Ramos (cell line): Measurements from ENCODE around the gene CRIM1.
"Not testable (repeated sequence)": the region's sequence is repeated elsewhere in the genome, so short reads cannot be mapped to it uniquely, and the experiment has no call there.

Experiments used
- in situ Hi-C: fragments of 300-500 bp; cut with MboI; formaldehyde crosslinking; loops from one replicate; pipeline ENCODE4 v1.14.3; 2022; ENCODE audit warnings: low sequenced_read_pairs; ENCODE audit not compliant: unreplicated experiment

The CRIM1 gene

DNA sequence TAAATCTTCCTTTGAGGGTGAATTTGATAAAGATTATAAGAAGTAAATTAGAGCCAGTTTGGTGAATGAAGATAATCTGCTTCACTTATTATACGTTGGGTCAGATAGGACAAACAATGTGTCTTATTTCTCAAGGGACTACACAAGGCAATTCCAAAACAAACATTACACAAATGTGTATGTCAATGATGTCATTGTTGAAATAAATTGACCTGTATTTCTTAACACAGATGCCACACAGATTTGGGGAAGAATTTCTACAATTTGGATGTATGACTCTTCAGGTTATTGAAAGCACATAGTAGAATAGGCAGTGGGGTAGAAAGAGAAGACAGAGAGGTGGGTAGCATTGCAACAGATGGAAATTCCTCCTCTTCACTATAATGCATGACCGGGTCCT, 6.9 kb upstream of the CRIM1 start:
- in situ Hi-C loops, result no loop called here

DNA sequence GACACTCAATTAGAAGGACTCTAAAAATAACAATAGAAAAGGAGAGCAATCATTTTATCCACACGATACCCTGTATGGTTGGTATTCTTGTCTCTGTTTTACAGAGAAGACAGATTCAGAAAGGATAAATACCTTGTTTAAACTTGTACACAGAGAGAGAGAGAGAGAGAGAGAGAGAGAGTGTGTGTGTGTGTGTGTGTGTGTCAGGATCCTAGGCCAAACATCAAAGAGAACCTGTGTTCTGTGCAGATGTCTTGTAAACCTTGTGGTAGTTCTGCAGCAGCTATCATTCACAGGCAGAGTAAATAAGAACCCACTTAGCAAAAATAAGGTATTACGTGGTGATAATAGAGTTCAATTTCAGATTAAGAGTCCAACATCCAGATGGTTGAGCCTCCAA, 4.3 kb upstream of the CRIM1 start:
- in situ Hi-C loops, result loop anchor here (10.0 kb wide), 1 partner anchor 154 kb away; no protein-coding TSS in a partner anchor

DNA sequence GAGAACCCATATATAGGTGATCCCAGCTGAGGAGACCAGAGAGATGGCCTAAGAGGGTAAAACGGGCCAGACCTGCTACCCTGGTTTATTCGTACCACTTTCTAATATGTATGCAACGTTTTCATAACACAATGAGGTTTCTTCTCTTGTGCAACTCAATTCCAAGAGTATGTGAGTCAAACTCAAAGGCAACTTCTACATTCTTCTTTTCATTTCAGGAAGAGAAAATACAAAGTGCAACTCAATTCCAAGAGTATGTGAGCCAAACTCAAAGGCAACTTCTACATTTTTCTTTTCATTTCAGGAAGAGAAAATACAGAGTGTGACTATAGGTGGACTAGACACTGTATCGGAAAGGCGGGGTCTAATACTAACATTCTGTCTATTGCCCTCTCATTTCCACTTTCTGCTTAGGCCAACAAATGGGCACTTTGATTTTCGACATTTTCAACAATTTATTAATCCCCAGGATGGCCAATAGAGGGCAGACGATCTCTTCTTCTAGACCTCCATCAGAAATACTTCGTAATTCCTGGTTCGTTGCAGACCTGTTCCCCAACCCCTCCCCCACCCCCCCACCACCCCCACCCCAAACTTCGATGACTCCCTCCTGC, 3.7 kb upstream of the CRIM1 start:
- in situ Hi-C loops, result loop anchor here (10.0 kb wide), 1 partner anchor 153 kb away; no protein-coding TSS in a partner anchor

DNA sequence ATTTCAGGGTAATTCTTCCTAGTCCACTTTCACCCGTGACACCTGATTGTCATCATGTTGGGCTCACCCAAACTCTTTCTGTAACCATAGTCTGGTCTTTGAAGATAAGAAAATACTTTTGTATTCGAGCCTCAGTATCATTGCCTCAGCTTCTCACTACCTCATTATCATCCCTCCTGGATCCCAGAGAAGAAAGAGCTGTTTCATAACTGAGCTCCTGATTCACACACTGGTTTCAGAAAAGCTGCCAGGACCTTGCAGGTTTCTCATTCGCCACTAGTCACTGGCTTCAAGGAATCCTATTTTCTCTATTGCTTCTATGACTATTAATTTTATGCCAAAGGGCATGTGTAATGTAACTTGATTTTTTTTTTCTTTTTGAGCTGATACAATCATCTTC, 2.9 kb upstream of the CRIM1 start:
- in situ Hi-C loops, result loop anchor here (10.0 kb wide), 1 partner anchor 152 kb away; no protein-coding TSS in a partner anchor

DNA sequence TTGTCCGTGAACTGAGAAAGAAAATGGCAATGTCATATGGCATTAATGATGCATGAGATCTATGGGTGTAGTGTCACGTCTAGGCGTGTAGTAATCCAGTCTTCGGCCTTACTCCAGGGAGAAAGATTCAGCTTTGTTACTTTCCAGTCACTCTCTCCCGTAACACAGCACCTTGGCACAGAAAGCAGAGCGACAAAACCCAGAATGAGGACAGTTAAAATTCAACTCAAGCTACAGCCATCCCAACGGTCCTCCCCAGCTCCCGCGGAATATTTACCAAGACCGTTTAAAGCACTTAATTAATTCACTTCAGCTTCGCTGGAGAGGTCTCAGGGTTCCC, 797 bp upstream of the CRIM1 start:
- in situ Hi-C loops, result loop anchor here (10.0 kb wide), 1 partner anchor 150 kb away; no protein-coding TSS in a partner anchor

DNA sequence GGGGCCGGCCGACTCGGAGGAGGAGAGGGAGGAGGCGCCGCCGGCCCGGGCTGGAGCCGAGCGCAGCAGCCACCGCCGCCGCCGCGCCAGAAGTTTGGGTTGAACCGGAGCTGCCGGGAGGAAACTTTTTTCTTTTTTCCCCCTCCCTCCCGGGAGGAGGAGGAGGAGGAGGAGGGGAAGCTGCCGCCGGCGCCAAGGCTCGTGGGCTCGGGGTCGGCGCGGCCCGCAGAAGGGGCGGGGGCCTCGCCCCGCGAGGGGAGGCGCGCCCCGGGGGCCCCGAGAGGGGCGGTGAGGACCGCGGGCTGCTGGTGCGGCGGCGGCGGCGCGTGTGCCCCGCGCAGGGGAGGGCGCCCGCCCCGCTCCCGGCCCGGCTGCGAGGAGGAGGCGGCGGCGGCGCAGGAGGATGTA, 316 bp downstream of the CRIM1 start:
- in situ Hi-C loops, result loop anchor here (10.0 kb wide), 1 partner anchor 149 kb away; no protein-coding TSS in a partner anchor

DNA sequence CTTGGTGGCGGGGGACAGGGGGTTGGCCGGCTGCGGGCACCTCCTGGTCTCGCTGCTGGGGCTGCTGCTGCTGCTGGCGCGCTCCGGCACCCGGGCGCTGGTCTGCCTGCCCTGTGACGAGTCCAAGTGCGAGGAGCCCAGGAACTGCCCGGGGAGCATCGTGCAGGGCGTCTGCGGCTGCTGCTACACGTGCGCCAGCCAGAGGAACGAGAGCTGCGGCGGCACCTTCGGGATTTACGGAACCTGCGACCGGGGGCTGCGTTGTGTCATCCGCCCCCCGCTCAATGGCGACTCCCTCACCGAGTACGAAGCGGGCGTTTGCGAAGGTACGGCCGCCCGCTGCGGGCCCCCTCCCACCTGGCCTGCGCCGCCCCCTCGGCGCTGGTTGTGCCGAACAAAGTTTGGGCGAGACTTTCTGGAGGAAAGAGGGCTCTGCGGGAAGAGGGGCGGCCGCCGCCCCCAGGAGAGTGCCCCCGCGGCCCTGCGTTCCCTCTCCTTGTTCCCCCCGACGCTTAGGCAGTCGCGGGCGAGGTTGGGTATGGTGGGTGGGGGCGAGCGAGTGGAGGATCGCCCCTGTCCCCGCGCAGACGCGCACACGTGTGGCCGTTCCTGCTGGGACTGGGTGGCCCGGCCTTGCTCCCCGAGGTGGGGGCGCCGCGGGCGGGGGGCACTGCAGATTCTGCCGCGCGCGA, 866 bp downstream of the CRIM1 start:
- in situ Hi-C loops, result loop anchor here (10.0 kb wide), 1 partner anchor 148 kb away; no protein-coding TSS in a partner anchor

DNA sequence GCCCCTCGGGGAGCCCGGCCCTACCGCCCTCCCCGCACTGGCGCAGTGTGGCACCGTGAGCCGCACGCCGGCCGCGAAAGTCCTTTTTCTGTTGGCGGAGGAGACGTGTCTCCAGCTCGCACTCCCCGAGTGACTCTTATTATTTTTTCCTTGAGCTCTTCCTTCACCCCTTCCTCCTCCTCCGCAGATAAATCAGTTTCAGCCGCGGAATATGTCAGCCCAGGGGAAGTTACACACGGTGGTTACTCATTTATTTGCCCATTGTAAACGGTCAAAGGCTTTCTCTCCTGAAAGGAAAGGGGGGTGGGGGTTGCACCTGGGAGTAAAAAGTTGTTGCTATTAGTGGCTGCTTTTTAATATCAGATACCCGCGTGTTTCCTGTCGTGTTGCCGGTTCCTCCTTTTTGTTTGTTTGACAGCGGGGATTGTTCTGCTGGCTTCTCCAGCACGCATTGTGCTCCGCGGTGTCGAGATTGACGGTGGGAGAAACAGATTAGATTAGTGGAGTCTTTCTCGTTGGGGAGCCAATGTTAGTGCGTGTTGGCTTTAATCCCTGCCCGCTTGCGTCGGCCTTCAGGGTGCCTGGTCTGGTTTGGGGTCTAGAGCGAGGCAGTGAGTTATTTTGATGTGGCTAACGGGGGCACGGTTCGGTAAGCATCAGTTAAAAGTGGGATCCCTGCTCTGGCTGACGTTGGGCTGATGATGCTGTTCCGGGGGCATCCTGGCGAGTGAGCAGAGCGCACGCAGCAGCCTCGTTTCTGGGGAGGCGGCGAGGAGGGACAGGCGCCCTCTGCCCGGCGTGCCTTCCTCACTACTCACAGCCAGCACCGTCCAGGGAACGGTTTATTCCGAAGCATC, 1.6 kb downstream of the CRIM1 start:
- in situ Hi-C loops, result loop anchor here (10.0 kb wide), 1 partner anchor 148 kb away; no protein-coding TSS in a partner anchor

DNA sequence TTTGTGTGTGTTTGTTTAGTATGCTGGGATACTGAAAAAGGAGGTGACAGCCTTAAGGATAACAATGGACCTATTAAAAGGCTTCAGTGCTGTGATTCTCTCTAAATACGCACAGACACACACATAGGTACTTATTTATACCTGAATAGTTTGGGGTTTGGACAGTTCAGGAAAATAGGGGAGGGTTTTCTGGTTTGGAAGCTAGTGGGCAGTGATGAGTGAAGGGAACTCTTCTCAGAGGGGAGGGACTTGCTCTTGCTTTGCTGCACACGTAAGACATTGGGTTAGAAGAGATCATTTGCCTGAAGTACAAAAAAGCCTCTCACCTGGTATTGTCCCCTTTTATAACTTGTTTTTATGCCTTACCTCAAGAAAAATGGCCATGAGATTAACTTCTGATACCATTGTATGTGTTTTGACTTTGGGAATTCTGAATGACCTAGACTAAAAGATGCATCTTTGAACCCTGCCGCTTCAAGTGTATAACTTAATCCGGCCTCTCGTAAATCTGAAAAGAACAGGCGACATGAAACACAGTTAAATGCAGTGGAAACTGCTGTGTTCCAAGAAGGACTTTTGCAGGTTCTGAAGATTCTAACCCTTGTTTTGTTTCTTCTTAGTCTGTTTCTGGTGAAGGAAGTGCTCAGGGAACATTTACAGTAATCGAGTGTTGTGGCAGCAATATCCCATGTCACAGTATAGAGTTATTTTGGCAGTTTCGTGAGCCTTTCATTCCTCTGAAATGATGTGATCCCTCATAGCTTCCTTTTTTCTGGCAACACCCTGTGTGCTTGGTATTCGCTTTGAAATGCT, 2.5 kb downstream of the CRIM1 start:
- in situ Hi-C loops, result loop anchor here (10.0 kb wide), 1 partner anchor 147 kb away; no protein-coding TSS in a partner anchor

DNA sequence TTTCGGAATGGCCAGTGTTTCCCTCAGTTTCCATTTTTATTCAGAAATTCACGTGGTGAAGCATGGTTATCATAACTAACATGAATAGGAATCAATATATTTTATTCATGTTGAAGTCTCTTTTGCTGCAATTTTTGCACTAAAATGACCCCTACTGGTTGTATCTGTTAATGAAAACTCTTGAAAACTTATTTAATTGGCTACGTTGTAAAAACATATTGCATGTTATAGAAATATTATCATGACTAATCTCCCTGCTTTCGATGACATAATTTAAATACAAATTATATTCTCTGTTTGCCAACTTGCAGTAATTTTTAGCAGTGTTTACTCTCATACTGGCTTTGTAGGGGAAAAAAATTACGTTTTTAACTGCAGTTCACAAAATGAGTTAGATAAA, 3.5 kb downstream of the CRIM1 start:
- in situ Hi-C loops, result loop anchor here (10.0 kb wide), 1 partner anchor 146 kb away; no protein-coding TSS in a partner anchor

DNA sequence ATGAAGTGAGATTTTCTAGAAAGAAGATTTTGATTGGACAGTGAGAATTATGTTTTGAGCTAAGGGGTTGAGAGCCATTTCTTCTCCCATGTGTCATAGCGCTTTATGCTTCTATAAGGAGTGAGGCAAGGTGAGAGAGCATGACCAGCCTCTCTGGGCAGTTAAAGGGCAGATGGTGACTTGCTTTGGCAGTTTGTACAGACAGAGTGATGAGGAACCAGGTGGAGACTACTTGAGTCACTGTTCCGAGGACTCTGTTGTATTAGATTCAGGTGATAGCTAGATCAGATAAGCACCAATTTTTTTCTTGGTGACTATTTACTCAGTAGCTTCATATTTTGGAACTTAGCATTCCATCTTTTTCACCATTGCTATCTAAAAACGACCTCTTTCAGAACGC, 4.5 kb downstream of the CRIM1 start:
- in situ Hi-C loops, result no loop called here

DNA sequence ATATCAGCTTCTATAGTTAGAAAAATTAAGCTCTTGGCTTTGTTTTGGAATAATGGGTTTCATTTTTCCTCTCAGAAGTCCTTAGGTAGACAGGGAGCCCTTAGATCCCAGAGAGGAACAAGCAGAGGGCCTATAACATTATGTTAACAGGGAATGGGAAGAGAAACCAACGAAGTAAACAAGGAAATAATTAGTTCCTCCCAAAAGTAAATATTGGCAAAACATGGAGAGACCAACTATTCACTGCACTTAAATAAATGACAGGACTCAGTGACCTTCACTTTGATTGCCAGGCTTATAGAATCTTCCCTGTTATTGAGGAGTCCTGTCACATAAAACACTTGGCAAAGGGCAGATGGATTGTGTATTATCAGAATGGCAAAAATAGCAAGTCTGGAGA, 5.3 kb downstream of the CRIM1 start:
- in situ Hi-C loops, result no loop called here

DNA sequence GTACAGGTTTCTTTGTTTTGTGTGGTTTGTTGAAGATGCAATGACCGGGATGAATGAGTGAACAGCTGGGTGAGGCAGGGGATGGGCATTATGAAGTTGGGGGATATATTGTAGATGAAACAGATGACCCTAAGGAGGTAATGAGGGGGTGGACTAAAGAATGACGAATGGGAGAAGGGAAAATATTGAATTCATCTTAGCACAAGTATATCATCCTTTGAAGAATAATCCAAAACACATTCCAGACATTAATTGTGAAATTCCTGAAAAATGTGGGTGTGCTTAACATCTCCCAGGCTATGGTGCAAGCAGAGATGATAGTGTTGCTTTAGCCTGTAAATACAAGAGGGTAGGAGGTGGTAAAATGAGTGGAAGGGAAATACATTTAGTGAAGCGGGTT, 5.8 kb downstream of the CRIM1 start:
- in situ Hi-C loops, result no loop called here

DNA sequence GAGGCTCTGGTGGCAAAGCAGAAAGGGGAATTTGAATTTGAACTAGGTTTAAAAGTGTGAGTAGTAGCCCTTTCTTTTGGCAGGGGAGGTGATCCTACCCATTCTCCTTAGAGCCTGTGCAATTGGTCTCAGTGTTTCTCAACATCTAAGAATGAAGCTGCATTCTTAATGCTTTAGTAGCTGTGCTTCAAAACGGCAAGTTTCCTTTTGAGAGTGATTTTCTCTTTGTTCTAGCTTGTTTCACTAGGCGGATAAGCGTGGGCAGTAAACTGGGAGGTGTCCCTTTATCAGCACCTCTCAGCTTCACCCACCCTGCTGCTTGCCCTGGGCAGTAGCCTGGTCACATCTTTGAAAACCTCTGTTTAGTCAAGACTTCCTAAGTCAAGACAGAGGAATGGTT, 6.7 kb downstream of the CRIM1 start:
- in situ Hi-C loops, result no loop called here

DNA sequence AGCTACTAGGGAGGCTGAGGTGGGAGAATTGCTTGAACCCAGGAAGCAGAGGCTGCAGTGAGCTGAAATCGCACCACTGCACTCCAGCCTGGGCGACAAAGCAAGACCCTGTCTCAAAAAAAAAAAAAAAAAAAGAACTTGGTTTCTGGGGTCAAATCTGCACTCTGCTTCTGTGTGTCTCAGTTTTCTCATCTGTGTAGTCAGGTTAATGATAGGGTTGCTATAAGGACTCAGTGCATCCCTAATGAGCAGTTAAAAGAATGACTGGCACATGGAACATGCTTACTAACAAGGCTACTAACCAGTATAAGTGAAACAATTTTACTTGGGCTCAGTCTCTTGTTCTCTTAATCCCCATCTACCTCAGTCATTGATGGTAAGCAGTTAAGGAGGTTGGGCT, 7.5 kb downstream of the CRIM1 start:
- in situ Hi-C loops, result not testable (repeated sequence)

DNA sequence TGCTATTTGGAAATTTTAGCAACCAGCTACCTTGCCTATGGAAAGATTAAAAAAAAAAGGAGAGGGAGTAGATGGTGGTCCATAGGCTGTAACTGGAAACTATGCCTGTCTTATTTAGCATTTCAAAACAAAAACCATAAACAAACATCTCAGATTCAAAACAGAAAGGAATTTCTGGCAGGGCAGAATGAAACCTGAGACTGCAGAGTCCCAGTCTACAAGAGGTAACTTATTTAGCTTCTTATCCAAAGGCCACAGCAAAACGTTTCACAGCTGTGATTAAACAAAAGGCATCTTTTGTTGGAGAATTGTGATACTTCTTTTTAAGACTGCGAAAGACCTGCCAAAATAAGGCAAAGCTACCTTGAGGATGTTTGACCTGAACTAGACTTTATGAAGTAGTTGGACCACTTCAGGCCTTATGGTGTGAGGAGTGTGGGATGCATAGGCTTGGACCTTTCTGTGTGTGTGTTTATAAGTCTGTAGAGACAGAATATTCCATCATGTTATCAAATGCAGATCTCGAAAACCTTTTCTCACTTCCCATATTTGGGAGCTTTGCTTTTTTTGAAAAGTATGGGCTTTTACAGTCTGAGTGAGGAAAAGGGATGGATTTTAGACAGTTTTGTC, 11.0 kb downstream of the CRIM1 start:
- in situ Hi-C loops, result no loop called here

DNA sequence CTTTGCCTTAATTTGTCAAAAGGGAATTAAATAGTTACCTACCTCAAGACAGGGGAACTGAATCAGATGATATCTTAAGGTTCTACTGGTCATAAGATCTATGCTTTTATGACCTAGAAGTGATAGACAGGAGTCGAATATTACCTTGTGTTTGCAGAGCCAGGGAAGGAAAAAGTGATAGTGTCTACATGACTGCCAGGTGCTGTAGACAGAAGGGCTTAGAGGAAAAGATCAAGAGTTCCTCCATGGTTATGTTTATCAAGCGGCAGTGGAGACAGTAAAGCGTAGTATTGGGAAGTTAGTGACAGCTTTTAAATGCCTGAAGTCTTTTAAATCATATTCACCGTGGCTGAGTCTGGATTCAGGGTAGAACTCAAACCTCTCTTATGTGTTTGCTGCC, 11.9 kb downstream of the CRIM1 start:
- in situ Hi-C loops, result no loop called here

DNA sequence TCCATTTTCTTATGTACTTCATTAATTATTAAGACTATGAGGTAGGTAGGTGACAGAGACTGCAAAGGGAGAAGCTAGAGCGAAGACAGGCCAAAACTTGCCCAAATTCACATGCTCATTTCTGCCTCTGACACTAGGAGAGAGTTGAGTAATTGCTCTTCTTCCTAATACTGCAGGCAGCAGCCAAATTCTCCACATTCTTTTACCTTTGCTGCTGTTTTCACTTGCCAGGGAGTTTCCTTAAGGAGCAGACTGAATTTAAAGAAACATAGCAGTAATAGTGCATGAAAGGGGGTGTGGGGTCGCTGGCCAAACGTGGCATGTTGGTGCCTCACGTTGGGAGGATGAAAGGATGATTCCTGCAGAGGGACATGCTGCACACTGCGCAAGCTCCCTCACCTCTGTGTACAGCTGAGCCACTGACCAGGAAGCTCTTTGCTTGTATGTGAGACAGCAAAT, 12.3 kb downstream of the CRIM1 start:
- in situ Hi-C loops, result no loop called here

DNA sequence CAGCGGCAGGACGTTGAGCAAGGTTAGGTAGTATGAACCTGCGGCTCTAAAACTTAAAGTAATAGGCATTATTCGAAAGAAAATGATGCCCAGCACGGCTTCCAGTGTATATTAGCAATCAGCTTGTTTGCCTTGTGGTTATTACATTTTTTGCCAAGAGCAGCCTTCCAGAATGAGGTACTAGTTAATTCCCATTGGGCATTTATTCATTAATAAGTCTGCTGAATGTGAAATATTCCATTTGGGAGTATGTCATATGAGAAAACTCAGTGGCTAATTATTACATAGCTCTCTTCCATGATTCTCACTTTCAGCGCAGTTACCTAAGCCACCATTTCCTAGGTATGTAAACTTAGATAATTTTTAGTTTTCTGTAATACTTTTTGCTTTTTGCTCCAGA, 12.9 kb downstream of the CRIM1 start:
- in situ Hi-C loops, result no loop called here
